Kidney epithelial cell (primary cell): ENCODE measurements around the gene TRIO. TPM values are rescaled to one million over a fixed set of nuclear protein-coding genes. Genes with fewer than 3 reads are reported as not detected.

Experiments used
- DNase-seq: peaks from one replicate; pipeline ENCODE4 v3.0.0-alpha.2; 2010; ENCODE audit warnings: low read depth
- H3K27me3 ChIP-seq: 2 replicates; pipeline ENCODE4 v1.6.0; 2011; ENCODE audit warnings: low read length; ENCODE audit not compliant: control insufficient read depth, insufficient read depth
- H3K36me3 ChIP-seq: 2 replicates; pipeline ENCODE4 v1.5.1; 2011; ENCODE audit warnings: low read length; ENCODE audit not compliant: control insufficient read depth, insufficient read depth
- H3K4me3 ChIP-seq: 2 replicates; pipeline ENCODE4 v1.5.1; 2011; ENCODE audit warnings: low read depth, mild to moderate bottlenecking, control low read depth, low read length
- CTCF ChIP-seq: IDR thresholded peaks from 2 replicates; pipeline ENCODE4 v1.5.1; 2011; ENCODE audit warnings: mild to moderate bottlenecking, moderate library complexity, low read length, control low read depth, inconsistent platforms; ENCODE audit not compliant: insufficient read depth, poor library complexity, severe bottlenecking
- total RNA-seq: library from RNA; depleted of rRNA; stranded (reverse); fragments of >200 nt; gene quantifications from 2 replicates; pipeline ENCODE4 v1.2.3, GENCODE V29; 2015

Gene TRIO
- total RNA-seq, 1 donor from 2014 or later, result 174 TPM

- TF ChIP-seq CTCF, result no peak
These were observed 379.6 kb downstream of the TRIO start for GRCh38 chr5:14522721-14523120.

GRCh38 chr5:14523243-14524034, 380.3 kb downstream of the TRIO start:
- Histone ChIP-seq H3K36me3 (no peaks in the 10 kb centered on the region), H3K4me3 (no peak overlapping the region)
- no peak for TF ChIP-seq CTCF

More at GRCh38 chr5:14522721-14523120, 379.6 kb downstream of the TRIO start:
- Histone ChIP-seq H3K27me3 (no peaks in the 10 kb centered on the region), H3K4me3 (no peak overlapping the region), H3K36me3 (no peaks in the 10 kb centered on the region)
- DNase-seq, result no peak

GRCh38 chr5:14525397-14525796, 382.3 kb downstream of the TRIO start:
- no peak overlapping the region for H3K4me3 ChIP-seq
- DNase-seq, result no peak
- H3K36me3 ChIP-seq, result no peaks in the 10 kb centered on the region
- TF ChIP-seq CTCF, result no peak
- no peaks in the 10 kb centered on the region for H3K27me3 ChIP-seq

More at GRCh38 chr5:14523243-14524034, 380.3 kb downstream of the TRIO start:
- DNase-seq, result no peak
- no peaks in the 10 kb centered on the region for H3K27me3 ChIP-seq

- no peak for DNase-seq
- no peak for TF ChIP-seq CTCF
These were observed 383.4 kb downstream of the TRIO start for GRCh38 chr5:14526493-14526892.

GRCh38 chr5:14528115-14528514, 385.0 kb downstream of the TRIO start:
- DNase-seq, result no peak
- Histone ChIP-seq H3K27me3 (no peaks in the 10 kb centered on the region), H3K4me3 (no peak overlapping the region), H3K36me3 (no peaks in the 10 kb centered on the region)
- TF ChIP-seq CTCF, result no peak

More at GRCh38 chr5:14526493-14526892, 383.4 kb downstream of the TRIO start:
- no peak overlapping the region for H3K4me3 ChIP-seq
- no peaks in the 10 kb centered on the region for H3K36me3 ChIP-seq
- H3K27me3 ChIP-seq, result no peaks in the 10 kb centered on the region

GRCh38 chr5:14528926-14529325, 385.8 kb downstream of the TRIO start:
- DNase-seq, result no peak
- no peak overlapping the region for H3K4me3 ChIP-seq
- no peaks in the 10 kb centered on the region for H3K36me3 ChIP-seq
- no peak for TF ChIP-seq CTCF
- H3K27me3 ChIP-seq, result no peaks in the 10 kb centered on the region
